ENCODE measurements around the gene NCK2. TPM values are rescaled to one million over a fixed set of nuclear protein-coding genes. Genes with fewer than 3 reads are reported as not detected.

The NCK2 gene
- total and polyA plus RNA-seq, 12 donors, result 18.5 to 45.1 (median 29.0) TPM

- Histone ChIP-seq H3K4me1 (peaks cover 4 to 65% (median 36%) of the 10 kb centered on the region in 9 donors), H3K27ac (peak overlapping the region in 3 of 10 donors; percentile 16 to 52 (median 28)), H3K9me3 (peaks cover 0 to 16% (median 0%) of the 10 kb centered on the region in 11 donors), H3K4me3 (no peak overlapping the region), H3K27me3 (no peaks in the 10 kb centered on the region), H3K36me3 (peaks cover 0 to 8% (median 0%) of the 10 kb centered on the region in 9 donors)
- intact Hi-C loops (cut with DNase I), result no loop called here
- ATAC-seq (peak in 6 of 8 donors; percentile 31 to 72 (median 40)), DNase-seq (no peak)
- TF ChIP-seq, protein P1, sequence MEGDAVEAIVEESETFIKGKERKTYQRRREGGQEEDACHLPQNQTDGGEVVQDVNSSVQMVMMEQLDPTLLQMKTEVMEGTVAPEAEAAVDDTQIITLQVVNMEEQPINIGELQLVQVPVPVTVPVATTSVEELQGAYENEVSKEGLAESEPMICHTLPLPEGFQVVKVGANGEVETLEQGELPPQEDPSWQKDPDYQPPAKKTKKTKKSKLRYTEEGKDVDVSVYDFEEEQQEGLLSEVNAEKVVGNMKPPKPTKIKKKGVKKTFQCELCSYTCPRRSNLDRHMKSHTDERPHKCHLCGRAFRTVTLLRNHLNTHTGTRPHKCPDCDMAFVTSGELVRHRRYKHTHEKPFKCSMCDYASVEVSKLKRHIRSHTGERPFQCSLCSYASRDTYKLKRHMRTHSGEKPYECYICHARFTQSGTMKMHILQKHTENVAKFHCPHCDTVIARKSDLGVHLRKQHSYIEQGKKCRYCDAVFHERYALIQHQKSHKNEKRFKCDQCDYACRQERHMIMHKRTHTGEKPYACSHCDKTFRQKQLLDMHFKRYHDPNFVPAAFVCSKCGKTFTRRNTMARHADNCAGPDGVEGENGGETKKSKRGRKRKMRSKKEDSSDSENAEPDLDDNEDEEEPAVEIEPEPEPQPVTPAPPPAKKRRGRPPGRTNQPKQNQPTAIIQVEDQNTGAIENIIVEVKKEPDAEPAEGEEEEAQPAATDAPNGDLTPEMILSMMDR (IDR thresholded peaks at IDR 0.05), result no peak
- WGBS, 2 donors, result 42 to 45% methylated on average over 9 of the region's 9 CpGs
These were observed 79.7 kb downstream of the NCK2 start for GRCh38 chr2:105824446-105824845.

DNA sequence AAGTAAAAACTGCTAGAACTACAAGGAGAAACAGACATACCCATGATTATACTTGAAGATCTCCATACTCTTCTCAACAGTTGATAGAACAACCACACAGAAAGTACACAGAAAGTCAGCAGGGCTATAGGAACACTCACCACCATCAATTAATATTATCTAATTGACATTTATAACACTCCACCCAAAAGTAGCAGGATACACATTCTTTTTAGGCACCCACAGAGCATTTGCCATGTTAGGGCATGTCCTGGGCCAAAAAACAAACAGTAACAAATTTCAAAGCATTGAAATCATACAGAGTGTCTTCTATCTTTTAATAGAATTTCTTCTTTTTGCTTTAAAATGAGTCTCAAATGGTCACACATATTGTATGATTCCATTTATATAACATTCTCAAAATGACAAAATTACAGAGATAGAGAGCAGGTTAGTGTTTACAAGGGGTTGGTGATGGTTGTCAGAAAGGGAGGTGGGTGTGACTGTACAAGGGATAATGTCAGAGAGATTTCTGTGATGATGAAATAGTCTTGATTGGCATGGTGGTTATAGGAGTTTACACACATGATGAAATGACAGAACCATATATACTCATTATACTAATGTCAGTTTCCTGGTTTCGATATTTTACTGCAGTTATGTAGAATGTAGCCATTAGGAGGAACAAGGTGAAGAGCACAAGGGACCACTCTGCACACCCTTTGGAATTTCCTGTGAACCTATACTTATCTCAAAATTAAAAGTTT, 82.8 kb downstream of the NCK2 start:
- ATAC-seq, result no peak
- TF ChIP-seq, protein P1 (IDR thresholded peaks at IDR 0.05), result no peak
- peaks cover 0 to 8% (median 0%) of the 10 kb centered on the region in 9 donors for H3K36me3 ChIP-seq
- H3K9me3 ChIP-seq, result peaks cover 0 to 39% (median 14%) of the 10 kb centered on the region in 11 donors
- H3K27ac ChIP-seq, result no peak overlapping the region
- 85% methylated on average over 1 of the region's 1 CpG for WGBS, 2 donors
- no peaks in the 10 kb centered on the region for H3K27me3 ChIP-seq
- intact Hi-C loops (cut with DNase I), result no loop called here
- H3K4me1 ChIP-seq, result peaks cover under 1 to 38% (median 16%) of the 10 kb centered on the region in 9 donors
- H3K4me3 ChIP-seq, result no peak overlapping the region
- DNase-seq, result no peak

DNA sequence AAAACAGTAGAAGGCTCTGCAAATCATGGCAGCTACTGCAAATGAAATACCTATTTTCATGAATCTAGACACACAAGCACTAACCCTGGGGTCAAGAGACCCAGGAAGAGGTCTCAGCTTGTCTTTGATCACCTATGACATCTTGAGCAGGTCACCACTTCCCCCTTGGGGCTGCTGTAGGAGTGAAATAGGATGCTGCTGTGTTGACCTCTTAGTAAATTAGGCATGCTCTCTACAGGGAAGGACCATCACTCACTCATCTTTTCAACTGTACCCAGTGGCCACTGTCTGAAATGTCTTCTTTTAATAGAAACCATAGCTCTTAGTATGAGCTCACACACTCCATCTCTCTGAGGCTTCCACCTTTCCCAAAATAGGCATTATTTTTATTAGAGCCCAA, 83.8 kb downstream of the NCK2 start:
- peaks cover 0 to 49% (median 14%) of the 10 kb centered on the region in 11 donors for H3K9me3 ChIP-seq
- peaks cover 0 to 31% (median 11%) of the 10 kb centered on the region in 9 donors for H3K4me1 ChIP-seq
- TF ChIP-seq, protein P1 (IDR thresholded peaks at IDR 0.05), result no peak
- H3K27ac ChIP-seq, result no peak overlapping the region
- intact Hi-C loops (cut with DNase I), result no loop called here
- H3K36me3 ChIP-seq, result peaks cover 0 to 8% (median 0%) of the 10 kb centered on the region in 9 donors
- ATAC-seq (no peak), DNase-seq (no peak)
- H3K27me3 ChIP-seq, result no peaks in the 10 kb centered on the region
- H3K4me3 ChIP-seq, result no peak overlapping the region

- H3K36me3 ChIP-seq, result no peaks in the 10 kb centered on the region
- no peak overlapping the region for H3K27ac ChIP-seq
- 90 to 97% methylated on average over 1 of the region's 1 CpG for WGBS, 2 donors
- ATAC-seq (no peak), DNase-seq (no peak)
- H3K27me3 ChIP-seq, result no peaks in the 10 kb centered on the region
- peaks cover 0 to 61% (median 23%) of the 10 kb centered on the region in 11 donors for H3K9me3 ChIP-seq
- TF ChIP-seq, protein P1 (IDR thresholded peaks at IDR 0.05), result no peak
- H3K4me3 ChIP-seq, result no peak overlapping the region
- peaks cover 0 to 34% (median 18%) of the 10 kb centered on the region in 9 donors for H3K4me1 ChIP-seq
- intact Hi-C loops (cut with DNase I), result no loop called here
These were observed 90.2 kb downstream of the NCK2 start for GRCh38 chr2:105834931-105835330.

Data from heart right ventricle (tissue), 16 donors.